IMR-90 (cell line): ENCODE results near the gene ANKH. TPM values are rescaled to one million over a fixed set of nuclear protein-coding genes. Genes with fewer than 3 reads are reported as not detected.

Source experiments
- ATAC-seq: fragments of 200-7000 bp; cut with Tn5 transposase; 2 replicates; pipeline ENCODE4 v1.9.1; 2020; ENCODE audit warnings: low read depth, mild to moderate bottlenecking, moderate library complexity
- BruUV-seq: library from RNA; stranded (reverse); fragments of 400-500 nt; replicated peaks from 2 replicates; lab custom pipeline; 2021; lab: Mats Ljungman, UMichigan
- CTCF ChIA-PET: fragments of 300-600 bp; formaldehyde crosslinking; extraction: SDS; loops from one replicate; lab custom pipeline; 2021; ENCODE audit warnings: antibody characterized with exemption; lab: Yijun Ruan, JAX
- POLR2A ChIA-PET: fragments of 300-600 bp; sonication (Branson Sonifier 250); formaldehyde crosslinking; loops from one replicate; lab custom pipeline; 2022; ENCODE audit warnings: antibody characterized with exemption; ENCODE audit not compliant: unreplicated experiment; lab: Charles Lee
- DNase-seq: peaks from one replicate; pipeline ENCODE4 v3.0.0; 2013
- H2AFZ ChIP-seq: replicated peaks from 2 replicates; pipeline ENCODE3; 2013; ENCODE audit warnings: low read length, mild to moderate bottlenecking; ENCODE audit not compliant: poor library complexity
- H2AK5ac ChIP-seq: 2 replicates; pipeline ENCODE4 v1.6.1; 2013; ENCODE audit warnings: low read depth, low read length, inconsistent platforms
- H2AK9ac ChIP-seq: replicated peaks from 2 replicates; pipeline ENCODE3; 2013; ENCODE audit warnings: mild to moderate bottlenecking, low read depth, low read length, moderate library complexity; ENCODE audit not compliant: poor library complexity
- H2BK120ac ChIP-seq: 2 replicates; pipeline ENCODE4 v1.6.1; 2013; ENCODE audit warnings: low read depth, low read length, inconsistent platforms
- H2BK15ac ChIP-seq: 3 replicates; pipeline ENCODE4 v1.6.1; 2013; ENCODE audit warnings: low read depth, low read length, inconsistent platforms
- H2BK20ac ChIP-seq: 2 replicates; pipeline ENCODE4 v1.6.1; 2013; ENCODE audit warnings: low read depth, mild to moderate bottlenecking, inconsistent platforms, low read length, moderate library complexity
- H2BK5ac ChIP-seq: 2 replicates; pipeline ENCODE4 v1.6.1; 2013; ENCODE audit warnings: mild to moderate bottlenecking, low read depth, low read length, inconsistent platforms; ENCODE audit not compliant: poor library complexity, severe bottlenecking
- H3K14ac ChIP-seq: replicated peaks from 2 replicates; pipeline ENCODE4 v1.6.1; 2013; ENCODE audit warnings: low read depth, low read length, inconsistent platforms
- H3K18ac ChIP-seq: 2 replicates; pipeline ENCODE4 v1.6.1; 2013; ENCODE audit warnings: low read depth, low read length, control low read depth
- H3K23ac ChIP-seq: 2 replicates; pipeline ENCODE4 v1.6.1; 2013; ENCODE audit warnings: low read depth, low read length, inconsistent platforms
- H3K27ac ChIP-seq: 2 replicates; pipeline ENCODE4 v1.5.1; 2013; ENCODE audit warnings: mild to moderate bottlenecking, control low read depth, low read length; ENCODE audit not compliant: insufficient read depth
- H3K27me3 ChIP-seq: 2 replicates; pipeline ENCODE4 v1.6.1; 2013; ENCODE audit warnings: low read length; ENCODE audit not compliant: control insufficient read depth, insufficient read depth
- H3K36me3 ChIP-seq: 2 replicates; pipeline ENCODE4 v1.6.1; 2013; ENCODE audit warnings: low read length, mixed read lengths; ENCODE audit not compliant: control insufficient read depth, insufficient read depth
- H3K4ac ChIP-seq: 2 replicates; pipeline ENCODE4 v1.6.1; 2013; ENCODE audit warnings: low read depth, low read length, inconsistent platforms
- H3K4me1 ChIP-seq: 2 replicates; pipeline ENCODE4 v1.6.1; 2013; ENCODE audit warnings: low read length, mixed read lengths; ENCODE audit not compliant: control insufficient read depth, insufficient read depth
- H3K4me2 ChIP-seq: 2 replicates; pipeline ENCODE4 v1.6.1; 2013; ENCODE audit warnings: low read depth, mild to moderate bottlenecking, control low read depth, low read length, moderate library complexity
- H3K4me3 ChIP-seq: 2 replicates; pipeline ENCODE4 v1.5.1; 2013; ENCODE audit warnings: low read depth, mild to moderate bottlenecking, control low read depth, low read length, moderate library complexity; ENCODE audit not compliant: insufficient read depth
- H3K56ac ChIP-seq: 2 replicates; pipeline ENCODE4 v1.6.1; 2013; ENCODE audit warnings: low read length, inconsistent platforms; ENCODE audit not compliant: insufficient read depth; ENCODE audit errors: extremely low read depth
- H3K79me1 ChIP-seq, 2 experiments: 2 replicates each; pipeline ENCODE4 v1.6.1; 2013; ENCODE audit warnings: low read length in 2 of 2, inconsistent platforms in 1 of 2, low read depth in 1 of 2
- H3K9ac ChIP-seq: 2 replicates; pipeline ENCODE4 v1.6.1; 2013; ENCODE audit warnings: low read depth, low read length, control low read depth
- H3K9me1 ChIP-seq: 2 replicates; pipeline ENCODE4 v1.6.1; 2013; ENCODE audit warnings: low read length, inconsistent platforms; ENCODE audit not compliant: insufficient read depth
- H3K9me3 ChIP-seq: 2 replicates; pipeline ENCODE4 v1.6.1; 2013; ENCODE audit warnings: low read length; ENCODE audit not compliant: control insufficient read depth, insufficient read depth
- H4K20me1 ChIP-seq: 2 replicates; pipeline ENCODE4 v1.6.1; 2013; ENCODE audit warnings: low read length, inconsistent platforms; ENCODE audit not compliant: insufficient read depth
- H4K5ac ChIP-seq: 2 replicates; pipeline ENCODE4 v1.6.1; 2013; ENCODE audit warnings: mild to moderate bottlenecking, low read depth, low read length, control low read depth
- H4K8ac ChIP-seq, 2 experiments: 2 replicates each; pipeline ENCODE4 v1.6.1; 2013; ENCODE audit warnings: low read depth in 2 of 2, low read length in 2 of 2, control low read depth in 1 of 2, inconsistent platforms in 1 of 2
- H4K91ac ChIP-seq: 2 replicates; pipeline ENCODE4 v1.6.1; 2013; ENCODE audit warnings: low read depth, low read length, inconsistent platforms; ENCODE audit not compliant: insufficient read depth
- FOS ChIP-seq: fragments of 150-350 bp; IDR thresholded peaks from 2 replicates; pipeline ENCODE4 v1.6.1; 2016; ENCODE audit warnings: low read depth, low read length
- MXI1 ChIP-seq: IDR thresholded peaks from 2 replicates; pipeline ENCODE4 v1.6.1; 2012; ENCODE audit warnings: low read depth, mild to moderate bottlenecking, low read length, moderate library complexity, borderline replicate concordance
- NFE2L2 ChIP-seq: fragments of 150-350 bp; IDR thresholded peaks from 2 replicates; pipeline ENCODE4 v1.6.1; 2016; ENCODE audit warnings: low read depth, mild to moderate bottlenecking, low read length
- RCOR1 ChIP-seq: IDR thresholded peaks from 2 replicates; pipeline ENCODE4 v1.6.1; 2012; ENCODE audit warnings: mild to moderate bottlenecking, low read length, improper control_type of control experiment; ENCODE audit not compliant: insufficient replicate concordance
- WGBS, 2 experiments: methylation state at CpG; one replicate each; pipeline versions ENCODE4 v1.1.5 to v1.1.7; 2013; ENCODE audit warnings: missing lambda C conversion rate in 2 of 2; ENCODE audit not compliant: insufficient read length in 1 of 2; ENCODE audit errors: extremely low coverage in 2 of 2; 5-methylcytosine and 5-hydroxymethylcytosine counted together
- dilution Hi-C: fragments of 300-500 bp; cut with HindIII; formaldehyde crosslinking; loops from one replicate; pipeline ENCODE4 v1.14.3; 2018; ENCODE audit warnings: low sequenced_read_pairs; ENCODE audit not compliant: unreplicated experiment
- in situ Hi-C: fragments of 300-500 bp; cut with MboI; formaldehyde crosslinking; loops from 3 replicates; pipeline ENCODE4 v1.14.3; 2019; ENCODE audit warnings: low sequenced_read_pairs, inconsistent platforms, mixed read lengths
- intact Hi-C: fragments of 100-400 bp; cut with micrococcal nuclease; formaldehyde crosslinking; loops from 2 replicates; pipeline ENCODE4 v1.10.0; 2022
- polyA plus RNA-seq, 3 experiments: library from polyadenylated mRNA; depleted of rRNA; stranded (reverse); fragments of >200 nt; gene quantifications; 2 replicates each; pipeline ENCODE4 v1.2.3, GENCODE V29; 2012; ENCODE audit warnings: low replicate concordance in 1 of 3
- total RNA-seq: library from RNA; depleted of rRNA; stranded (reverse); fragments of >200 nt; gene quantifications from 2 replicates; pipeline ENCODE4 v1.2.3, GENCODE V29; 2012
- TF ChIP-seq, protein P1 (sequence below): conservative IDR thresholded peaks from 2 replicates; pipeline ENCODE4 v1.5.1; 2012; ENCODE audit warnings: mild to moderate bottlenecking, low read depth, low read length, improper control_type of control experiment

Gene ANKH
- total and polyA plus RNA-seq, 2 of the 4 experiments (the other 2 are of a cell fraction): 5.2 to 17.2 TPM

DNA sequence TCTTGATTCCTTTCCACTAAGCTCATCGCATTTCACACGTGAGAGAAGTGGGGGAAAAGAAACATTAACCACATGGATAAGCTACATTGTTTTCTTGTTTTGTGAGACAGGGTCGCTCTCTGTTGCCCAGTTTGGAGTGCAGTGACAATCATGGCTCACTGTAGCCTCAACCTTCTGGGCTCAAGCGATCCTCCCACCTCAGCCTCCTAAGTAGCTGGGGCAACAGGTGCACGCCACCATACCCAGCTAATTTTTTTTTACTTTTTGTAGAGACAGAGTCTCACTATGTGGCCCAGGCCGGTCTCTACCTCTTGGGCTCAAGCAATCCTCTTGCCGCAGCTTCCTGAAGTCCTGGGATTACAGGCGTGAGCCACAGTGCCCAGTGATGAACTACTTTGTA lies 204.3 kb downstream of the ANKH start:
- Histone ChIP-seq H2AFZ (no peak overlapping the region), H3K14ac (no peak overlapping the region), H2BK20ac (no peak overlapping the region), H3K4me3 (no peak overlapping the region), H2BK5ac (no peak overlapping the region), H4K91ac (no peak overlapping the region), H3K4me1 (peaks cover 14% of the 10 kb centered on the region), H4K5ac (no peak overlapping the region), H3K27ac (no peak overlapping the region), H2BK120ac (no peak overlapping the region), H3K9ac (no peak overlapping the region), H4K8ac (no peak overlapping the region), H3K56ac (no peak overlapping the region), H3K79me1 (peaks cover 35 to 74% of the 10 kb centered on the region in 2 experiments), H3K4ac (no peak overlapping the region), H3K18ac (no peak overlapping the region), H2BK15ac (no peak overlapping the region), H3K4me2 (no peak overlapping the region), H3K9me3 (no peaks in the 10 kb centered on the region), H4K20me1 (peaks cover 53% of the 10 kb centered on the region), H2AK5ac (no peak overlapping the region), H2AK9ac (no peak overlapping the region), H3K9me1 (peaks cover 15% of the 10 kb centered on the region; the same call in 1 of the 2 replicates), H3K27me3 (no peaks in the 10 kb centered on the region), H3K36me3 (no peaks in the 10 kb centered on the region; the same call in 1 of the 2 replicates), H3K23ac (0 out of 2 replicates have a peak overlapping the region, but pooled peaks have one; percentile 46)
- 97% methylated on average over 6 of the region's 8 CpGs; no CpG with 5 or more reads in 1 of the 2 experiments for WGBS, 2 experiments
- DNase-seq (no peak), ATAC-seq (no peak)
- ChIA-PET POLR2A (no interaction called here), CTCF (no interaction called here)
- TF ChIP-seq RCOR1 (no peak), NFE2L2 (no peak), FOS (no peak), MXI1 (no peak)
- TF ChIP-seq, protein P1, sequence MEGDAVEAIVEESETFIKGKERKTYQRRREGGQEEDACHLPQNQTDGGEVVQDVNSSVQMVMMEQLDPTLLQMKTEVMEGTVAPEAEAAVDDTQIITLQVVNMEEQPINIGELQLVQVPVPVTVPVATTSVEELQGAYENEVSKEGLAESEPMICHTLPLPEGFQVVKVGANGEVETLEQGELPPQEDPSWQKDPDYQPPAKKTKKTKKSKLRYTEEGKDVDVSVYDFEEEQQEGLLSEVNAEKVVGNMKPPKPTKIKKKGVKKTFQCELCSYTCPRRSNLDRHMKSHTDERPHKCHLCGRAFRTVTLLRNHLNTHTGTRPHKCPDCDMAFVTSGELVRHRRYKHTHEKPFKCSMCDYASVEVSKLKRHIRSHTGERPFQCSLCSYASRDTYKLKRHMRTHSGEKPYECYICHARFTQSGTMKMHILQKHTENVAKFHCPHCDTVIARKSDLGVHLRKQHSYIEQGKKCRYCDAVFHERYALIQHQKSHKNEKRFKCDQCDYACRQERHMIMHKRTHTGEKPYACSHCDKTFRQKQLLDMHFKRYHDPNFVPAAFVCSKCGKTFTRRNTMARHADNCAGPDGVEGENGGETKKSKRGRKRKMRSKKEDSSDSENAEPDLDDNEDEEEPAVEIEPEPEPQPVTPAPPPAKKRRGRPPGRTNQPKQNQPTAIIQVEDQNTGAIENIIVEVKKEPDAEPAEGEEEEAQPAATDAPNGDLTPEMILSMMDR: no peak
- in situ Hi-C loops: loop anchor here (25.0 kb wide), 2 partner anchors 555 to 680 kb away; no protein-coding TSS in a partner anchor
- intact Hi-C loops: no loop called here
- BruUV-seq: no TSS peak
- dilution Hi-C loops: no loop called here
